ENCODE measurements around the gene FN1.

- TF ChIP-seq CTCF (IDR thresholded peaks at IDR 0.05; ENCODE audit: borderline replicate concordance, extremely low read depth, low read length, poor library complexity, severe bottlenecking) (no peak), EZH2 (IDR thresholded peaks at IDR 0.05; ENCODE audit: borderline replicate concordance, low read depth, low read length, severe bottlenecking) (no peak)
Measured at GRCh38 chr2:215401896-215402379, 33.9 kb downstream of the FN1 start.
